DMS153 treated with DMSO at 0.1 percent for 48 hours (cell line): ENCODE results near the gene SDF2.
"Not testable (repeated sequence)": the region's sequence is repeated elsewhere in the genome, so short reads cannot be mapped to it uniquely, and the experiment has no call there.

Experiments
- DNase-seq: peaks from one replicate; lab custom pipeline; 2025; ENCODE audit not compliant: unreplicated experiment; lab: John Stamatoyannopoulos, UW

SDF2 gene

GRCh38 chr17:28635506-28635905, 26.2 kb downstream of the SDF2 start:
- DNase-seq: no peak

DNA sequence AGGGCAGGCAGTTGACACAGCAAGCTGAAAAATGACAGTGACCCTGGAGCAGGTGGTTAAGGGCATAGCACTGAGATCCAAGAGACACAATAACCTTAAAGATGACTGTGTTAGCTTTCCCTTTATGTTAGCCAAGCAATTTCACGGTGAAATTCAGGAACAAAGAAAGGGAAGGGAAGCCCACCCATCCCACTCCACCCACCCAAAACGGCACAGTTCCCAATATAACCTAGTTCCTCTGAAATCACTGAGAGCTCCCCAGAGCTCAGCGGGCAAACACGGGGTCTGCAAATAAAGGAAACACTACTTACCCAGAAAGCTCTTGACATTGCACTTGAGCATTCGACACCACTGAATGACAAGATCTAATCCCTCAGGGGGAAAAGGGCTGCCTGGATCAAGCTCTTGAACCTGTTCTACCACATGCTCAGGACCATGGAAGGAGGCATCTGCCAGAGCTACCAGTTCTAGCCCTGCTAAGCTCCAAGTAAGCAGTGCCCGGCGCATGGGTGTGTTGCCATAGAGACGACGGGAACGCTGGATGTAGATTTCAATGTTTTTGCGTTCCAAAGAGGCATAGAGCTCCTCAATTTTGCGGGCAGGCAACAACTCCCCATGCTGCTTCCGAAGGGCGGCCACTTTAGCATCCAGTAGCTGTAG, 27.4 kb downstream of the SDF2 start:
- DNase-seq: no peak

- no peak for DNase-seq
Observed at GRCh38 chr17:28626818-28627217, 34.9 kb downstream of the SDF2 start.

GRCh38 chr17:28624148-28624547, 37.6 kb downstream of the SDF2 start:
- DNase-seq: no peak

- no peak for DNase-seq
Observed at GRCh38 chr17:28623696-28624095, 38.0 kb downstream of the SDF2 start.

DNA sequence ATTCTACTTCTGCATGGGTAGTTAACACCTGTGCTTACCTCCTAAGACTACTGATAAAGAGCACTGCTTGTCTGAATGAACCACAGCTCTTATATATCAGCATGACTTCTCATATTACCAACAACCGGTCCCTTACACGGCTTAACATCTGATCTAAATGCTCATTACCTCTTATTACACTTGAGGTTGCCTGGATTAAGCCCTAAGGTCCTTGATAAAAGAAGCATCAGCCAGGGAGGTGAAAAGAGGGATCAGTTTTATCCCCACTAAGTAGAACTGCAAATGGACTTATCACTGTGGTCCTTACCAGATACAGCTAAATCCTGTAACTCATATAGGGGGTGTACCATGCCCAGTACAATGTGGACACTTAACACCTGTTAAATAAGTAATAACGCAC, 39.5 kb downstream of the SDF2 start:
- no peak for DNase-seq

GRCh38 chr17:28620010-28620409, 41.7 kb downstream of the SDF2 start:
- DNase-seq: no peak

DNA sequence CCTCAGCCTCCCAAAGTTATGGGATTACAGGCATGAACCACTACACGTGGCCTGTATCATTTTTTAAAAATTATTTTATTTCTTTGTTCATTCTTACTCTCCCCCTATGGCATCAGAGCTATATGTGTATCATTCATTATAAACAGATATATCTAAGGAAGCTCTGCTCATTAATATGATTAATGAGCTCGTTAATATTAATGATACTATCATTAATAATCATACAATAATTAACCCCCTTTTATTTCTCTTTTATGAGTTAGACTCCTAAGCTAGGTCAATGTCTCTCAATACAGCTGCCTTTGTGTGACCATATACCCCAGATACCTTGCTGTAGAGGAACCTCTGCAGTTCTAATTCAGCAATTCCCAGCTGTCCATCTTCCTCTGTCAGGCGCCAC, 43.2 kb downstream of the SDF2 start:
- no peak for DNase-seq

GRCh38 chr17:28616281-28616680, 45.4 kb downstream of the SDF2 start:
- no peak for DNase-seq

GRCh38 chr17:28615260-28615940, 46.3 kb downstream of the SDF2 start:
- DNase-seq: no peak

DNA sequence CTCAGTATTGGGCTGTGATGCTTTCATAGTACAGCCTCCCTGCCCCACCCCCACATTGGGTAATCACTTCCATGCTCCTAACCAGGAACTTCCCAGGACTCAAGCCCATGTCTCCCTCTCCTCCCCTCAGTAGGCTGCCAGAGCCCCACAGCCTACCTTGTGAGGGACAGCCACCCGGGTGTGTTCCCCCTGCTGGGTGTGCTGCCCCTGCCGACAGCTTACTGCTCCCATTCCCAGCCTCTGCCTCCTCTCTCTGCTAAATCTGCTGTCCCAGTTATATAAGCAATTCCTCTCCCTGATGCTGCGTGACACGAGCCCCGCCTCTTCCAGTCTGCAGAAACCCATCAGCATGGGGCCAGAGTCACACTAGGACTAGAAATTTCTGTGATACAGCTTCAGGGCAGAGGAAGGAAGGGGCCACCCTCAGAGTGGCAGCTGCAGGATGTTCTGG, 47.8 kb downstream of the SDF2 start, which contains the start of gene RSKR:
Gene RSKR, minus strand, starts transcription at position 255 of the 451 bp plus-strand sequence. Its CDS starts 24 bp downstream, at position 231.
- DNase-seq: no peak

GRCh38 chr17:28612936-28613872, 48.5 kb downstream of the SDF2 start:
- peak; percentile 44 for DNase-seq

DNA sequence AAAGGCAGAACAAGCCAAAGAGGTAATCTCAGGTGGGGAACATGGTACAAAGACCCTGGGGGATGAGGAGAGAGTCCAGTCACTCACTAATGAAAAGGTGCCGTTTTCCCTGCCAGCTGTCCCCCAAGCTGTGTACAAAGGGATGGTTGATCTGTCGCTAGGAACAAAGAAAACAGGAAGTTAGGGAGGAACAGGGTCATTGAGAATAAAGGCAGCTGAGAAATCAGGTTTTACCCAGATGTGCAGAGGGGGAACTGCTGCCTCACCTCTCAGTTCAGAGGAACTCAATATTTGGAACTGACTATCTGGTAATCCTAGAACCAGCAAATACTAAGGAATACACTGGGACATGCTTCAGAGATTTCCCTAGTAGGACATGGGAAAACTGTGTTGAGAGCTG, 49.2 kb downstream of the SDF2 start:
- peak; percentile 26 for DNase-seq

GRCh38 chr17:28610376-28610775, 51.3 kb downstream of the SDF2 start:
- no peak for DNase-seq

DNA sequence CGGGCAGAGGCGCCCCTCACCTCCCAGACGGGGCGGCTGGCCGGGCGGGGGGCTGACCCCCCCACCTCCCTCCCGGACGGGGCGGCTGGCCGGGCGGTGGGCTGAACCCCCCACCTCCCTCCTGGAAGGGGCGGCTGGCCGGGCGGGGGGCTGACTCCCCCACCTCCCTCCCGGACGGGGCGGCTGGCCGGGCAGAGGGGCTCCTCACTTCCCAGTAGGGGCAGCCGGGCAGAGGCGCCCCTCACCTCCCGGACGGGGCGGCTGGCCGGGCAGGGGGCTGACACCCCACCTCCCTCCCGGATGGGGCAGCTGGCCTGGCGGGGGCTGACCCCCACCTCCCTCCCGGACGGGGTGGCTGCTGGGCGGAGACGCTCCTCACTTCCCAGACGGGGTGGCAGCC, 57.7 kb downstream of the SDF2 start:
- not testable (repeated sequence) for DNase-seq

- DNase-seq: peak; percentile 61
Observed at GRCh38 chr17:28599311-28600184, 62.2 kb downstream of the SDF2 start.

GRCh38 chr17:28598799-28599310, 62.9 kb downstream of the SDF2 start, which contains the start of gene SPAG5:
Gene SPAG5, minus strand, starts transcription at chr17:28599025. Its CDS starts 79 bp downstream, at chr17:28598946.
- peak; percentile 95 for DNase-seq

DNA sequence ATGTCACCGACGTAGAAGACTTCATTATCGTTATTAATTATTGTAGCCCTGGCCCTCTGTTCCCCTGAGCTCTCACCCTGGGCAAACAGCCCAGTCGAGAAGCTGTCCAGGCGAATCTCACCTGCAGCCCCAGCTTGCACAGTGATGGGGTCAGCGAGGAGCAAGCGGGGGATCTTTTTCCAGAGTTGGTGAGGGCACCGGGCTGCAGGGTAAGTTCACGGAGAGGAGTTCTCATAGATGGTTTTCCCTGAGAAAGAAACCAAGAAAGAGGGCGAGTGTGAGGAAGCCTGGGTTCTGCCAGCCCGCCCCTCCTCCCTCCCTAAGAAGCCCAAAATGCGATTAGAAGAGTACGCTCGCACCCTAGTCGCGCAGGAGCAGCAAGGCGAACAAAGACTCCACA, 63.3 kb downstream of the SDF2 start:
- DNase-seq: no peak
